GM19438 (cell line): ENCODE data around the gene CDK13.
"Not testable (repeated sequence)": the region's sequence is repeated elsewhere in the genome, so short reads cannot be mapped to it uniquely, and the experiment has no call there.

ENCODE experiments used
- ATAC-seq: cut with Tn5 transposase; IDR thresholded peaks from one replicate; pipeline ENCODE4 v1.9.1; 2021; ENCODE audit warnings: low read depth; ENCODE audit not compliant: unreplicated experiment

Gene CDK13

GRCh38 chr7:39949971-39950472 lies at the start of gene CDK13:
TSS of gene CDK13 (plus strand) at chr7:39950256. CDS start at chr7:39950642, 386 bp downstream.
- ATAC-seq: peak; percentile 37

DNA sequence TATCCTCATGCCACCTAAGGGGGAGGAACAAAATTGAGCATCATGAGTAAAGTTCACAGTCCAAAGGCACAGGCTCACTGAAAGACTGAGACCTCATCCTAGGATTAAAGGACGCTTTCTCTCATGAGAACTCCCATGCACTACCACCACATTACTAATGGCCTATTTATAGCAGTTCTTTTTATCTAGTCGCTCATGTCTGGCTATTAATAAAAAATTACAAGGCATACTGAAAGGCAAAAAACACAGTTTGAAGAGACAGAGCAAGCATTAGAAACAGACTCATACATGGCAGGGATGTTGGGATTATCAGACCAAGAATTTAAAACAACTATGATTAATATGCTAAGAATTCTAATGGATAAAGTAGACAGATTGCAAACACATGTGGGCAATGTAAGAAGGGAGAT lies 46.0 kb upstream of the CDK13 start:
- ATAC-seq: no peak

DNA sequence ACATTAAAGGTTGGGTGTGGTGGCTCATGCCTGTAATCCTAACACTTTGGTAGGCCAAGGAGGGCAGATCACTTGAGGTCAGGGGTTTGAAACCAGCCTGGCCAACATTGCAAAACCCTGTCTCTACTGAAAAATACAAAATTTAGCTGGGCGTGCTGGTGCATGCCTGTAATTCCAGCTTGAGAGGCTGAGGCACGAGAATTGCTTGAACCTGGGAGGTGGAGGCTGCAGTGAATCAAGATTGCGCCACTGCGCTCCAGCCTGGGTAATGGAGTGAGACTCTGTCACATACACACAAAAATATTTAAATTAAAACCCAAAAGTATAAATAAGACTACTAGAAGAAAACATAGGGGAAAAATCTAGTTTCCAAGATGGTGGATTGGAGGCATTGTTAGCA lies 41.9 kb upstream of the CDK13 start:
- ATAC-seq: no peak

GRCh38 chr7:39908973-39909372 lies 41.1 kb upstream of the CDK13 start:
- no peak for ATAC-seq

DNA sequence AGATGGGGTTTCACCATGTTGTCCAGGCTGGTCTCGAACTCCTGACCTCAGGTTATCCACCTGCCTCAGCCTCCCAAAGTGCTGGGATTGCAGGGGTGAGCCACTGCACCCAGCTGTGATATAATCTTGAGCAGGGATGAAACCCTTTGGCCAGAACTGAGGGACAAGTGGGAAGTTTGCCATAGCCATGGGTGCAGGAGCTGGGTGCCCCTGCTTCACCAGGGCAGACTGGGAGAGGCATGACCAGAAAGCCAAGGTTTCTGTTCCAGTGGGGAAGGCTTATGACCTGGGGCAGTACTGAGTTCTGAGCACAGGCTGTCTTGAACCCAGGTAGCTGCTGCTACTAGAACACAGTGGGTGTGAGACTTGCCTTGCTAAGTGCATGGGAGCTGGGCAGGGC lies 40.5 kb upstream of the CDK13 start:
- no peak for ATAC-seq

DNA sequence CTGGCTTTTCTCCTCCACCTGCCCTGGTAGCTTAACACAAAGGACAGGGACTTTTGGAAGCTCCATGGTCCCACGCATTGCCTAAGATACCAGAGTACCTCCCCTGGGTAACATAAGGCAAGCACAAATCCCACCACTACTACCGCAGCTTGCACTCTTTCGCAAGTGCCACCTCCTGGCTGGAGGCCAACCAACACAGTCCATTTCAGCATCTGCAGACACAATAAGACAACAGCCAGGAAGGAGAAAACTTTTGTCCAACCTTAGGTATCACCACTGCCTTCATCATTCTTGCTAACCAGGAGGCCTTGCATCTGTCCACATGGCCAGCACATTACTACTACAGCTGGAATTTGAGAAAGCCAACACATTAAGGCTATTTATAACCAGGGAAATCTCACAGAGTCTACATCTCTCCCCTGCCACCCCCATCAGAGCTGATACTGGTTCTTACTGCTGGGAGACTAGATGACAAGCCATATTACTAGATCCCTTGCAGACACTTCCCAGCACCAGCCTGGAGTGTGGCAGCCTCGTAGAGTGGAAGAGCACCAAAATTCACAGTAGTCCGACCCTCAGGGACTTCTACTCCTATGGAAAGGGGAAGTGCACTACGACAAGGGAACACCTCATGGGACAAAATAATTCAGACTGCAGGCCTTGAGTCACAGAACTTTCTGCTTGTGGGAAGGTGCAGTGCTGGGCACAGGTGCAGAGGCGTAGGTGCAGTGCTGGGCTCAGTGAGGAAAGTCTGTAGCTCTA lies 39.8 kb upstream of the CDK13 start:
- ATAC-seq: no peak

DNA sequence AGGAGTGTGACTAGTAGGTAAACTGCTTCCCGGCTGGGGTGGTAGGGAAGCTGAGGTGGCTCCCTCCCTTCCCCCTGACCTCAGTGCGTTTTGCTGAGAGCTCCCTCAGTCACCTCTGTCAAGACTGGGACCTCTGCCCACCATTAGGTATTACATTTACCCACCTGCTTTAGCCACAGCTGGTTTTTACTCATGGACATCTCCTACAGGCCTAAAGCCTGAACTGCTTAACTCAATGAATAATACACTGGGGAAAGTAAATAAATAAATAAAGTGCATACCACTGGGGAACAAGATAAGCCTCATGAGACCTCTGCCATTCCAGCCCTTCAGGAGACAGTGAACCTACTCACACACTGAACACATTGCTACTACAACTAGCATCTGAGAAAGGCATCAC lies 38.9 kb upstream of the CDK13 start:
- ATAC-seq: no peak

DNA sequence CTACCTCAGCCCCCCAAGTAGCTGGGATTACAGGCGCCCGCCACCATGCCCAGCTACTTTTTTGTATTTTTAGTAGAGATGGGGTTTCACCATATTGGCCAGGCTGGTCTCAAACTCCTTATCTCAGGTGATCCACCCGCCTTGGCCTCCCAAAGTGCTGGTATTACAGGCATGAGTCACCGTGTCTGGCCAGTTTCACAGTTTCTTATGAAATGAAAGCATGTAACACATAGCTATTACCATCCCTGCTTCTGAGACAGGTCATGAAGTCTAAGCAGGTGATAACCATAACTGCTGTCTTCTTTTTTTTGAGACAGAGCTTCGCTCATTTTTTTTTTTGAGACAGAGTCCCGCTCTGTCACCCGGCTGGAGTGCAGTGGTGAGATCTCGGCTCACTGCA lies 34.2 kb upstream of the CDK13 start:
- ATAC-seq: not testable (repeated sequence)

DNA sequence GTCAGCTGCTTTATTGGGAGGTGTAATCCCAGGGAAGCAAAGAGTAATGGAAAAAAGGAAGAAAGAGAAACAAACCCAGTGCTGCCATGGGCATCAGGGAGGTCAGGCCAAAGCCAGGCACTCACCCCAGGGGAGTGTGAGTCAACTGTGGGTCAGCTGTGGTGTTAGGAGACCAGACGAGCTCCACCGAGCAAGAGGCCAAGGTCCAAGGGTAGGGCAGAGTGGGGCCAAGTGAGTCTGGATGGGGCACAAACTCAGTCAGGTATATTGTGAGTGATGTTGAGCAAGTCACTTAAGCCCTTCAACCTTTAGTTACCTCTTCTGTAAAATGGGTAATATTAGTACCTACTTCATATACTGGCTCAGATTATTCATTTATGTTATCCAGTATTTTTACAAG lies 30.4 kb upstream of the CDK13 start:
- ATAC-seq: no peak

DNA sequence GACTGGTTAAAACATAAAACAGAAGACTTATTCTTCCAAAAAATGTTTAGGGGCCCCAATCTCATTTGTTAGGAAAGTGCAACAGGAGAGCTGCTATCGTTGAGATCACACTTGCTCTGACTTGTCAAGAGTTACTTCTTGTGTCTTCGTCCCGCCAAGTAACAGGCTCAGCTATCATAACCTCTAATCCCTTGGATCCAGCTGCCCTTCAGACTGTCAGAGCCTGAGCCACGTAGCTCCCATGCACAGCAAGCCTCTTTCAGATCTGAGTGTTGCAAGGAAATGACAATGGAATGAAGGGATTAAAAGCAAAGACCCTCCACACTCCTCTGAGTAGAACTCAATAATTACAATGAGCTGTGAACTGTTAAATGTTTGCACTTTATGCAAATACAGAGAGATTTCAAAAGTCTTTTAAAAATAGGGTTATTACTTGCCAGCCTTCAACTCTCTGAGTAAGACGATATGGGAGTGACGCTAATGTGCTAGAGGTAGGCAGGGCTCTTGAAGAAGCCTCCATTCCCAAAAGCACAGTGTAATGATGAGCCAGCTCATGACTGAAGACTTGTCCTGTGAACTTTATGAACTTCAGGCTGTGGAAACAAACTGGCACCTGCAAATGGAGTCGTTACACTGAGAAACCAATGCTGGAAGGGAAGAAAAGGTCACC lies 28.4 kb upstream of the CDK13 start:
- no peak for ATAC-seq

DNA sequence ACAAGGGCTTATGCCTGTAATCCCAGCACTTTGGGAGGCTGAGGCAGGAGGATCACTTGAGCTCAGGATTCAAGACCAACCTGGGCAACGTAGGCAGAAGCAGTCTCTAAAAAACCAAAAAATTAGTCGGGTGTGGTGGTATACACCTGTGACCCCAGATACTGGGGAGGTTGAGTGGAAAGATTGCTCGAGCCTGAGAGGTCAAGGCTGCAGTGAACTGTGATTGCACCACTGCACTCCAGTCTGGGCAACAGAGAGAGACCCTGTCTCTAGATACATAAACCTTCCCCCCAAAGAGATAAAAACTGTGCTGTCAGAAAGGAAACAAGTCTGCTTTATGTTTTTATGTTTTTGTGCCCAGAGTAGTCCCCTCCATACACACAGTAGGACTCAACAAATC lies 27.5 kb upstream of the CDK13 start:
- no peak for ATAC-seq

GRCh38 chr7:39923091-39923490 lies 27.0 kb upstream of the CDK13 start:
- ATAC-seq: no peak

GRCh38 chr7:39924122-39924521 lies 25.9 kb upstream of the CDK13 start:
- no peak for ATAC-seq

DNA sequence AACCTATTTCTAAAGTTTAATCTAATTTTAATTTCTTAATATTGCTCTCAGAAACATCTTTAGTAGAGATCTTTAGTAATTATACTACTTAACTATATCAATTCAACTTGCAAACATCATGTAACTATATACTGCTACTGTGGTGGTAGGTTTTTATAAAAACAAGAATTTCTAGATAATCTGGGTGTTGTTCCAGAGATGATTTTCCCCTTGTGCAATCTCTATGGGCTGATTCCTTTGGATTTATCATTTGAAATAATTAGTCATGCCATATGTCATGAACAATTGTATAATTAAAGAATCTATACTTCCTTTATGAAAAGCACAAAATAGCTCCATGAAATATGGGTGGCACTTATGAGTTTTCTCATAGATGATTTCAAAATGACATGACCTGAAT lies 23.9 kb upstream of the CDK13 start:
- ATAC-seq: no peak

GRCh38 chr7:39927018-39927417 lies 23.0 kb upstream of the CDK13 start:
- no peak for ATAC-seq

DNA sequence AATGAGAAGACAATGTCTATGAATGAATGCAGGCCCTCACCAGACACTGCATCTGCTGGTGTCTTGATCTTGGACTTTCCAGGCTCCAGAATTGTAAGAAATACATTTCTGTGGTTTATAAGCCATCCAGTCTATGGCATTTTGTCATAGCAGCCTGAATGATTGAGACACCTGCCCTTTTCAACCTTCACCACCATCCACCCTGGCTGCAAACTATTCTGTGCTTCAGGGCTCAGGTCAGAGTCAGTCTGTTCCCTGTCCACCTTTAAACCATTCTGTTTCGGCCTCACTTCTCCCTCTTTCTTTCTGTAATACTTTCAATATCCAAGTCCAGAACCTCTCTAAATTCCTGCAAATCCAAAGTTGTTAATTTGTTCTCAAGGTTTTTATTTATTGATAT lies 15.9 kb upstream of the CDK13 start:
- ATAC-seq: no peak

DNA sequence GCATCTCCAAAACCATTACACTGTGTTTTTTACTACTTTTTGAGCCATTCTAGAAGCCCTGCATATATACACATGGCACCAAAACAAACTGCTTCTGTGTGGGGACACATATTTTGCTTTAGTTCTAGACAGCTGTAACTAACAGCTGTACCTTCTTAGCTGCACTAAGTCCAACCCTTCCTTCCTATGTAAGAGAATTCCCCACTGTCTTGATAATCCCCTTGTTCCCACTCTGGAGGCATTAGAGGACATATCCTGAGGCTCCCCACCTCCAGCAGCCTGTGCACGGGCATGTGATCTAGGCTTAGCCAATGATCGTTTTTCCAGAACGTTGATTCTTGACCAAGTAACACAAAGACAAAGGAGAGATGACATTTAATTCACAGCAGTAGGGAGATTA lies 13.3 kb upstream of the CDK13 start:
- ATAC-seq: no peak

DNA sequence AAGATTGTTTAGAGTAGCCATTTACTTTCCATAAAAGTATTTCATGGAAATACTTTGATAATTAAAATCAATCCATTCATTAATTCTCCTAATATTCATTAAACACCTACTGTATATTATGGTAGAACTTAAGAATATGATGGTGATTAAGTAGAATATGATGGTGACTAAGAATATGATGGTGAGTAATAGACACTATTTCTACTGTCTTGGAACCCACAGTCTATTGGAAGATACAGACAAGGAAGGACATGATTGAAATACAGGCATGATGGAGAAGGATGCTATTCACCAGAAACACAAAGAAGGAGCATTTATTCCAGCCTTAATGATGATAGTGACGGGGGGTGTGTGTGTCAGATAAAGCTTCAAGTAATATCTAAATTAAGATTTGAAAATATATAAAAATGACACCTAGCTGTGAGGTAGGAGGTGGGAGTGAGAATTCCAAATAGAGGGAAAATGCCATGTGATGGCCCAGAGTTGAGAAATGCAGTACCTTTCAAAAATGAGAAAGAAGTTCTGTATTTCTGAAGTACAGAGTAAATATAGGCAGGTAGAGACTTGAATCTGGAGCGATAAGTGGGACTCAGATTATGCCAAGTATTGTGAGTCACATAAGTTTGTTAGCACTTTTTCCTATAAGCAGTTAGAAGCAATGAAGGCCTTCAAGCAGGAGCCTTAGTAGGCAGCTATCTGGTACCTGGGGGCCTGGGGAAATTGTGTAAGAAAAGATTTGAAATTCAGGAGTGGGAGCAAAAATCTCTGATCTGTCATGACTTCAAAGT lies 12.5 kb upstream of the CDK13 start:
- ATAC-seq: no peak

- no peak for ATAC-seq
Observed at GRCh38 chr7:39942883-39943282, 7.2 kb upstream of the CDK13 start.

DNA sequence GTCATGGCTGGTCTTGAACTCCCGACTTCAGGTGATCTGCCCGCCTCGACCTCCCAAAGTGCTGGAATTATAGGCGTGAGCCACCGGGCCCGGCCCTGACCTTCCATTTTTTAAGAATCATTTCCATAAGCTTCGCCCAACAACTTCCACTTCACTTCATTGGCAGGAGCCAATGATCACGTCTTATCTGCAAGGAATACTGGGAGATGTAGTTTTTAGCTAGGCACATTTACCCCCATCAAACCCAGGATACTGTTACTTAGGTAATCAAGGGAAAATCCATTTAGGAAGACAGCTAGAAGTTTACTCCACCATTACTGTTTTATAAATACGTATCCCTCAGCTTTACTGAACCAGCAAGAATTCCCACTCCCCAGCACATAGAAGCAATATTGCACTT lies 3.4 kb upstream of the CDK13 start:
- no peak for ATAC-seq

DNA sequence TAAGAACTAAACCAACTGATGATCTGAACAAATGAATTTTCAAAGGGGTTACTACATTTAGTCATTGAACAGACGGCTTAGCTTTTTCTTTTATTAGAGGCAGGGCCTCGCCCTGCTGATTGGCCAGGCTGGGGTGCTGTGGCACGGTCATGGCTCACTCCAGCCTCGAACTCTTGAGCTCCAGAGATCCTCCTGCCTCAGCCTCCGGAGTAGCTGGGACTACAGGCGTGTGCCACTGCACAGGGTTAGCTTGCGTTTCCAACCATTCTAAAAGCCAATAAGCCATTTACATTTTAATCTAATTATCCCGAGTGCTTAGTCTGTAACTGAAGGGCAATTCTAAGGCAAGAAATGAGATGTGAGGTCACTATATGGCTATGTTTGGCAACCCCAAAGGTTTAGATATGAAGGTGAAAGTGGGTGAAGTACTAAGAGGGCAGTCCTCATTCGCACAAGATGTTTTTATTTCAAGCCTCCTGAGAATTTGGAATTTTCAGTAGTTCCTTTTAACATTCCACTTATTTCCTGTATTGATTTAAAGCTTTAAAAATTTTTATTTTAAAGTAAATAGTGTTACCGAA lies 1.6 kb upstream of the CDK13 start:
- ATAC-seq: no peak
